ENCODE results near the gene ERVW-1.
"Not testable (repeated sequence)": the region's sequence is repeated elsewhere in the genome, so short reads cannot be mapped to it uniquely, and the experiment has no call there.

Gene ERVW-1

DNA sequence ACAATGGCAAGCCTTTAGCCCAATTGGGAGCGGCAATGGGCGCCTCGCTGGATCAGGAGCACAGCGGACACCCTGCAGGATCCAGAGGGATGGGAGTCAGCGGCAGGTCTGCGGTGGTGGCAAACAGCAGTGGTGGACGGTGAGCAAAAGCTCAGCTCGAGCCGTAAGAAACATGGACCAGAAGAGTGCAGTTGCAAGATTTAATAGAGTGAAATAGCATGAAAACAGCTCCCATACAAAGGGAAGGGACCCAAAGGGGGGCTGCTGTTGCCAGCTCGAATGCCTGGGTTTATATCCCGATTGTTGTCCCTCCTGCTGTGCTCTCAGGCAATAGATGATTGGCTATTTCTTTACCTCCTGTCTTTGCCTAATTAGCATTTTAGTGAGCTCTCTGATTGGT is at the start of gene ERVW-1:
Gene ERVW-1, minus strand, starts transcription at position 266 of the 400 bp plus-strand sequence. CDS start 7,565 bp downstream, outside the sequence.
- not testable (repeated sequence) for DNase-seq (ENCODE audit: low spot score)

DNA sequence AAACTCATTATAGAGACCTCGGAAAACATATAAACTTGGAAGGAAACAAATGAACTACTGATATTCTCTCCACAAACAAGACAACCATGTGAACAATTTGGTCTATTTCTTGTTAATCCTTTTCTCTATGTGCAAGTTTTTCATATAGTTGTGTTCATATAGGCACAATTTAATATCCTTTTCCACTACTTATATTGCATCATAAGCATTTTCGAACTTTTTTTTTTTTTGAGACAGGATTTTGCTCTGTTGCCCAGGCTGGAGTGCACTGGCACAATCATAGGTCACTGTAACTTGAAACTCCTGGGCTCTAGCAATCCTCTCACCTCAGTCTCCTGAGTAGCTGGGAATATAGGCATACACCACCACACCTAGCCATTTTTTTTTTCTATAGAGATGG is 45.4 kb upstream of the ERVW-1 start:
- no peak for DNase-seq (ENCODE audit: low spot score)

- no peak for DNase-seq (ENCODE audit: low spot score)
Measured at GRCh38 chr7:92520024-92520423, 42.3 kb upstream of the ERVW-1 start.

GRCh38 chr7:92517631-92518030 is 39.9 kb upstream of the ERVW-1 start:
- DNase-seq (ENCODE audit: low spot score): no peak

DNA sequence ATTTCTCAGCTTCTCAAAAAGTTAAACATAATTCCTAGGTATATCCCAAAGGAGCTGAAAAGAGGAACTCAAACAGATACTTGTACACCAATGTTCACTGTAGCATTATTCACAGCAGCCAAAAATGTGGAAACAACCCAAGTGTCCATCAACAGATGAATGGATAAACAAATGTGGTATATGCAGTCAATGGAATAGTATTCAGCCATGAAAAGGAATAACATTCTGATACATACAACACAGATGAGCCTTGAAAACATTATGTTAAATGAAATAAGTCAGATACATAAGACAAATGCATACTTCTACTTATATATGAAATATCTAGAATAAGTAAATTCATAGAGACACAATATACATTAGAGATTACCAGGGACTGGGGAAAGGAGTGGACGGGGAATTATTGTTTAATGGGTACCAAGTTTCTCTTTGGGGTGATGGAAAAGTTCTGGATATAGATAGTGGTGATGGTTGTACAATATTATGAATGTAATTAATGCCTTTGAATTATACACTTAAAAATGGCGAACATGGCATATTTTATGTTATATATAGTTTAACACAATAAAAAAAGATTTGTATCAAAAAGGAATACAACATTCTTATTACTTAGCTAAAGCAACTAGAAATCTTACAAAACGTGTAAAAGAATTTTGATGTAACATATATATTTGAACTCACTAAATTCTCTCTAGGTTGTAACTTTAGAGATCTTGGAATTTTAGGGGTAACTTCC is 35.6 kb upstream of the ERVW-1 start:
- DNase-seq (ENCODE audit: low spot score): no peak

GRCh38 chr7:92508946-92509345 is 31.2 kb upstream of the ERVW-1 start:
- no peak for DNase-seq (ENCODE audit: low spot score)

DNA sequence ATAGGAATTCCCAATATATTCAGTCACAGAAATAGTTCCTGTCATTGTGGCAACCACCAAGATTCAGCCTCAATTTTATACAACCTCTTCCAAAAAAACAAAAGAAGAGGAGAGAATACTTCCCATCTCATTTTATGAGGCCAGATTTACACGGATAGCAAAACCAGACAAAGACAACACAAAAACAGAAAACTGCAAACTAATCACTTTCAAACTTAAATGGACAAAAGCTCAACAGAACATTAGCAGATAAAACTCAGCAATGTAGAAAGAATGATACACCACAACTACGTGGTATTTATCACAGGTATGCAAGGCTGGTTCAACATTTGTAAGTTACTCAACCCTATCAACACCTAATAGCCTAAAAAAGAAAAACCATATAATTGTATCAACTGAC is 28.6 kb upstream of the ERVW-1 start:
- no peak for DNase-seq (ENCODE audit: low spot score)

DNA sequence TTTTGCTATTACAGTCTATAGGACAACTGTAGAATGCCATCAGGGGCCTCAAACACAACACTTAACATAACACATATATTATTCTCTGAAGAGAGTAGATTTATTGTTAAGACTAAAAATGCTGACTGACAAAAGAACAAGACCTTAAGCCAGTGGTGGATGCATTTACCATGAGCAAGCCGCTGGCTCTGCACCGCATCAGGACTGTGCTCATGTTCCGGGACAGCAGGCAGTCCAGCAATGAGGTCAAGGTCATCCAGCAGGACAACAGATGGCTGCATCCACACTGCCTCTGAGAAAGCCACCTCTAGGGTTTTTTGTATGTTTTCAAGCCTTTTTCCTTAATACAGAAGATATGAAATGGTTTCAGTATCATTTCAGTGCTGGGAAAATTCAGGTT is 26.8 kb upstream of the ERVW-1 start:
- DNase-seq (ENCODE audit: low spot score): no peak

DNA sequence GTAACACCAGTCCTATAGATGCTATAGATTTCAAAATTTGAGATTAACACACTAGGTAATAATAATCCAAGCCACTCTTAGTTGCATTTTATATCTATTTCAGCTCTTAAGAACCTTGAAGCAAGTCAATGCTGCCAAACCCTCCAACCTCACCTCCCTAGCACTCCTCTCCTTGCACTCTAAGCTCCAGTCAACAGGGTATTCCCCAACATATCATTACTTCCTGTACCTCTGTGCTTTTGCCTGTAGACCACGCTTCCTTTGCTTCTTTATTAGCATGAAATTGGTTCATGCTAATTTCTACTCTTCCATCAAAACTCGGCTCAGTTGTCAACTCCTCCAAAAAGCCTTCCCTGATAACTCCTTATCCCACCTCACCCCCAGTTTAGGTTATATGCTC is 26.0 kb upstream of the ERVW-1 start:
- DNase-seq (ENCODE audit: low spot score): no peak

- DNase-seq (ENCODE audit: low spot score): no peak
Measured at GRCh38 chr7:92498557-92498956, 20.8 kb upstream of the ERVW-1 start.

- DNase-seq (ENCODE audit: low spot score): no peak
Measured at GRCh38 chr7:92496876-92497275, 19.1 kb upstream of the ERVW-1 start.

DNA sequence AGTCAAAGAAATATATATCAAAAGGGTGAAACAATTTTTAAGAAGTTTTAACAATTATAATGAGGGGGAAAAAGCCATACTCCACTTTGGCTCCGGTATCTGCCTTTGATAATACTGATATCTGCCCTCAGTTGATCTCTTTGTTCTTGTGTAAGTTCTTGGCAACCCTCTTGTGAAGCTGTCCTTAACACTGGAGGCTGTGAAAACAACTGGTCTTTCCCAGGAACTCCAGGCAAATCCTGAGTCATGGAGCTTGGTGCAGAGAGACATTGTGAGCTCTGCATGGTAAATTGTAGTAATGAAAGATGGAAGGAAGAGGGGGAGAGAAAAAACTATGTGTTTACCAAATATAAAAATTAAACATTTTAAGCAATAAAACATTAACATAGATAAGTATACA is 11.9 kb upstream of the ERVW-1 start:
- no peak for DNase-seq (ENCODE audit: low spot score)

DNA sequence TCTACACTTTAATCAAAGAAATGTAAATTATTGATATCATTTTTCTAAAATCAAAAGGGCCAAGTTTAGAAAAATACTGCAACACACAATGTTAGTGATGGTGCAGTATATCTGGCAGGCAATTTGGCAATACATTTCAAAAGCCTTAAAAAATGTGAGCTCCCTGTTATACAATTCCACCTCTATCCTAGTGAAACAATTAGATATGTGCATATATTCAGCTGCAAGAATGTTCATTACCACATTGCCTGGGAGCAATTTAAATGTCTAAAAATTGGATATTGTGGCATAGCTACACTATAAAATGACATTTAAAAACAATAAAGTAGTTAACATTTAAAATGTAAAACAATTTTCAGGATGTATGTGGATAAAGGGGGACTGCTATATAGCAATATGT is 10.1 kb upstream of the ERVW-1 start:
- no peak for DNase-seq (ENCODE audit: low spot score)

- DNase-seq (ENCODE audit: low spot score): no peak
Measured at GRCh38 chr7:92485974-92486373, 8.2 kb upstream of the ERVW-1 start.

GRCh38 chr7:92485267-92485892 is 7.6 kb upstream of the ERVW-1 start:
- no peak for DNase-seq (ENCODE audit: low spot score)

DNA sequence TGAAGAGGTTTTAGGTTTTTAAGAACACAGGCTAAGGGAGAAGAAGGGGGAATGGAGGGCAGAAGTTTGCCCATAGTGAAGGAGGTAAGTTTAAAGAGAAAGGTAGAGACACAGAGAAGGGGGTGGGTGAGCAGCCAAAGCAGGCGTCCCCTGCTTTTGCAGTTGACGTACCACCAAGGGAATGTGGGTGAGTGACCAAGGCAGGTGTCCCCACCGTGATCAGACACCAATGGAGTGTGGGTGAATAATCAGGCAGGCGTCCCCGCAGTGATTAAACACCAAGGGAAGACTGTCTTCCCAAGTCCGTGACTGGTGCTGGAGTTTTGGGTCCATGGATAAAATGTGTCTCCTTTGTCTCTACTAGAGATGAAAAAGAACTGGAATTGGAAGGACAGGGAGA is 6.5 kb upstream of the ERVW-1 start:
- DNase-seq (ENCODE audit: low spot score): not testable (repeated sequence)

DNA sequence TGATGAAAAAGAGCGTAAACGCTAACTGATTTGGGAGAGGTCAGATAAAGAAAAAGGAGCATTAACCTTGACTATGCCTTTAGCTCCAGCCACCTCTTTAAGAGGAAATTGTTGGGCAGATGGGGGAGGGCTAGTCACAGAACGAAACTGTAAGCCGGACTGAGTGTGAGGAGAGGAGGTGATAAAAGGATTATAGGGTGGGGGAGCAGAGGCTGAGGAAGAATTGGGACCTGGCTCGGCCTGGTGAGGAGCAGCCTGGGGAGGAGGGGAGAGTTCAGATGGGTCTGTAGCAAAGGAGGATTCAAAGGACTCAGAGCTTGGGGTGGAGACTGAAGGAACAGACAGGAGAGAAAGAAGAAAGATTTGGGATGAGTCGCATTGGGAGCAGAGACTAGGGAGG is 5.9 kb upstream of the ERVW-1 start:
- not testable (repeated sequence) for DNase-seq (ENCODE audit: low spot score)

DNA sequence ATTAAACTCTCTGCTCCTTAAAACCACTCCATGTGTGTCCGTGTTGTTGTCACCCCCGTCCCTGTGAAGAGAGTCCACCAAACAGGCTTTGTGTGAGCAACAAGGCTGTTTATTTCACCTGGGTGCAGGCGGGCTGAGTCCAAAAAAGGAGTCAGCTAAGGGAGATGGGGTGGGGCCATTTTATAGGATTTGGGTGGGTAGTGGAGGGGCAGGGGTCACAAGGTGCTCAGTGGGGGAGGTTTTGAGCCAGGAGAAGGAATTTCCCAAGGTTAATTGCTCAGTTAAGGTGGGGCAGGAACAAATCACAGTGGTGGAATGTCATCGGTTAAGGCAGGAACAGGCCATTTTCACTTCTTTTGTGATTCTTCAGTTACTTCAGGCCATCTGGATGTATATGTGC is 1.4 kb upstream of the ERVW-1 start:
- not testable (repeated sequence) for DNase-seq (ENCODE audit: low spot score)

DNA sequence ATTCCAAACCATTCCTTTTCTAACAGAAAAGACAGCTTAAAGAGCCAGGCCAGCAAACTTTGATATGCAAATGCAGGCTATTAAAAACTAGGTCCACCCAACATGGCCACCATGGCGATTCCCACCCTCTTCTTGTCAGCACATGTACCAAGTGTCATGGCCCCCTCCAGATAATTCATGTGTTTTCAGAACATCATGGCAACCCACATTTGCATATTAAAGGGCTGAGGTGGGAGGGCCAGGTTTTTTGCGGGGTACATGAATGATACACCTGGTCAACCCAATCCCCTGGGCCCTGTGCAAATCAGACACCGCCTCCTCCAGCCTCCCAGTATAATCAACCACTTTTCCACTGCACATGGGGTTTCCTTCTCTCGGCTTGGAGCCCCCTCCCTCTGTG is 965 bp upstream of the ERVW-1 start:
- DNase-seq (ENCODE audit: low spot score): no peak

DNA sequence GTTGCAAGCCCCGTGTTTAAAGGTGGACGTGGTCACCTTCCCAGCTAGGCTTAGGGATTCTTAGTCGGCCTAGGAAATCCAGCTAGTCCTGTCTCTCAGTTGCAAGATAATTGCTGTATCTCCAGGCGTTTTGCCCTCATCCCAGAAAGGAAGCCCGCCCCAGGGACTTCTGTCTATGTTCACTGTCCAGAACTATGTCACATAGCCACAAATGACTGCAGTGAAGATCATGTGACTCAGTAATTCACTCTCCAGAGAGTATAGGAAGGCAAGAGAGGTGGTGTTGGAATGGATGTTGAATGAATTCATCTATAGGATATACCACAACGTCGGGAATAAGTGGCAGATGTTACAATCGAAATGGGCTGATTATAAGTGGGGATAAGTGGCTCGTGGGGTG is 349 bp upstream of the ERVW-1 start:
- DNase-seq (ENCODE audit: low spot score): no peak

GRCh38 chr7:92475851-92476590 is 1.7 kb downstream of the ERVW-1 start:
- not testable (repeated sequence) for DNase-seq (ENCODE audit: low spot score)

- not testable (repeated sequence) for DNase-seq (ENCODE audit: low spot score)
Measured at GRCh38 chr7:92475261-92475770, 2.4 kb downstream of the ERVW-1 start.

GRCh38 chr7:92473989-92474388 is 3.8 kb downstream of the ERVW-1 start:
- not testable (repeated sequence) for DNase-seq (ENCODE audit: low spot score)

All from cerebellar cortex (tissue), 1 donor.